WTC11 (cell line): ENCODE data around the gene CRACR2A. TPM values are rescaled to one million over a fixed set of nuclear protein-coding genes. Genes with fewer than 3 reads are reported as not detected.

Experiments
- ATAC-seq: fragments of 200-7000 bp; cut with Tn5 transposase; 2 replicates; pipeline ENCODE4 v1.10.0; 2021; ENCODE audit warnings: mild to moderate bottlenecking, moderate library complexity
- CTCF ChIA-PET: fragments of 300-600 bp; sonication (Branson Sonifier 250); formaldehyde crosslinking; loops from one replicate; lab custom pipeline; 2021; ENCODE audit warnings: antibody characterized with exemption; lab: Charles Lee
- POLR2A ChIA-PET: fragments of 350-600 bp; sonication (Branson Sonifier 250); formaldehyde crosslinking; loops from one replicate; lab custom pipeline; 2021; ENCODE audit warnings: antibody characterized with exemption; lab: Charles Lee
- DNase-seq: peaks from one replicate; pipeline ENCODE4 v3.0.0; 2021; ENCODE audit warnings: low spot score
- H3K27ac Mint-ChIP-seq: 2 replicates; pipeline ENCODE4 v1.8.0; 2021; ENCODE audit warnings: mixed read lengths
- H3K27me3 Mint-ChIP-seq: 2 replicates; pipeline ENCODE4 v1.8.0; 2021; ENCODE audit warnings: low read depth, mild to moderate bottlenecking, moderate library complexity, mixed read lengths
- H3K36me3 Mint-ChIP-seq: 2 replicates; pipeline ENCODE4 v1.8.0; 2021; ENCODE audit warnings: mixed read lengths
- H3K4me1 Mint-ChIP-seq: 2 replicates; pipeline ENCODE4 v1.8.0; 2022; ENCODE audit warnings: mixed read lengths
- H3K4me3 Mint-ChIP-seq: 2 replicates; pipeline ENCODE4 v1.8.0; 2021; ENCODE audit warnings: mild to moderate bottlenecking, moderate library complexity, mixed read lengths
- H3K9me3 Mint-ChIP-seq: 2 replicates; pipeline ENCODE4 v1.8.0; 2021; ENCODE audit warnings: mixed read lengths
- AFF4 ChIP-seq: sonication (generic); formaldehyde crosslinking; IDR thresholded peaks from 2 replicates; pipeline ENCODE4 v1.8.1; 2023; ENCODE audit warnings: mild to moderate bottlenecking, missing genetic modification reagents, borderline replicate concordance
- CBFB ChIP-seq: sonication (generic); formaldehyde crosslinking; IDR thresholded peaks from 2 replicates; pipeline ENCODE4 v1.8.1; 2022; ENCODE audit warnings: mild to moderate bottlenecking, low read depth, missing genetic modification reagents
- ESRRA ChIP-seq: sonication (generic); formaldehyde crosslinking; IDR thresholded peaks from 2 replicates; pipeline ENCODE4 v1.8.1; 2022; ENCODE audit warnings: mild to moderate bottlenecking, missing genetic modification reagents, borderline replicate concordance
- GABPB1 ChIP-seq: sonication (generic); formaldehyde crosslinking; IDR thresholded peaks from 2 replicates; pipeline ENCODE4 v1.8.1; 2023; ENCODE audit warnings: mild to moderate bottlenecking, missing genetic modification reagents
- GTF2I ChIP-seq: fragments of 250-450 bp; sonication (Bioruptor Pico); conservative IDR thresholded peaks from 2 replicates; pipeline ENCODE4 v1.4.0; 2021; ENCODE audit warnings: mild to moderate bottlenecking
- HMGA2 ChIP-seq: fragments of 250-450 bp; sonication (Bioruptor Pico); IDR thresholded peaks from 2 replicates; pipeline ENCODE4 v1.4.0; 2021; ENCODE audit warnings: mild to moderate bottlenecking, moderate library complexity
- JAZF1 ChIP-seq: fragments of 250-450 bp; sonication (Bioruptor Pico); IDR thresholded peaks from 2 replicates; pipeline ENCODE4 v1.9.0; 2021; ENCODE audit warnings: moderate library complexity, mild to moderate bottlenecking, inconsistent platforms
- MYBL2 ChIP-seq: sonication (generic); formaldehyde crosslinking; IDR thresholded peaks from 2 replicates; pipeline ENCODE4 v1.8.1; 2023; ENCODE audit warnings: mild to moderate bottlenecking, moderate library complexity, missing genetic modification reagents
- NFE2L1 ChIP-seq: sonication (generic); formaldehyde crosslinking; IDR thresholded peaks from 2 replicates; pipeline ENCODE4 v1.8.1; 2023; ENCODE audit warnings: missing genetic modification reagents
- PRDM15 ChIP-seq: sonication (generic); formaldehyde crosslinking; IDR thresholded peaks from 2 replicates; pipeline ENCODE4 v1.8.0; 2022; ENCODE audit warnings: missing genetic modification reagents
- PREB ChIP-seq: sonication (generic); formaldehyde crosslinking; IDR thresholded peaks from 2 replicates; pipeline ENCODE4 v1.8.1; 2022; ENCODE audit warnings: mild to moderate bottlenecking, missing genetic modification reagents, moderate library complexity, borderline replicate concordance
- SMAD4 ChIP-seq: sonication (generic); formaldehyde crosslinking; IDR thresholded peaks from 2 replicates; pipeline ENCODE4 v1.8.0; 2022; ENCODE audit warnings: mild to moderate bottlenecking, missing genetic modification reagents
- ZBTB21 ChIP-seq: sonication (generic); formaldehyde crosslinking; IDR thresholded peaks from 2 replicates; pipeline ENCODE4 v1.8.1; 2023; ENCODE audit warnings: mild to moderate bottlenecking, missing genetic modification reagents, borderline replicate concordance
- ZNF423 ChIP-seq: fragments of 250-450 bp; sonication (Bioruptor Pico); IDR thresholded peaks from 2 replicates; pipeline ENCODE4 v2.1.2; 2022; ENCODE audit warnings: mild to moderate bottlenecking, moderate library complexity
- total RNA-seq: library from RNA; stranded (reverse); gene quantifications from 3 replicates; pipeline ENCODE4 v1.2.3, GENCODE V29; 2021
- TF ChIP-seq, protein P1 (sequence below): sonication (generic); formaldehyde crosslinking; IDR thresholded peaks from 2 replicates; pipeline ENCODE4 v1.8.0; 2022; ENCODE audit warnings: mild to moderate bottlenecking, missing genetic modification reagents
- TF ChIP-seq, protein P2 (sequence below): sonication (generic); formaldehyde crosslinking; IDR thresholded peaks from 2 replicates; pipeline ENCODE4 v1.8.1; 2022; ENCODE audit warnings: low read depth, missing genetic modification reagents, borderline replicate concordance

Gene CRACR2A
- total RNA-seq, 1 experiment from 2014 or later = 2.6 TPM

GRCh38 chr12:3587402-3588013 lies 165.4 kb downstream of the CRACR2A start:
- TF ChIP-seq ZNF423 (CRISPR knock-in tag) (peak; percentile 29), GTF2I (CRISPR knock-in tag) (no peak)
- H3K36me3 Mint-ChIP-seq = peaks cover 5% of the 10 kb centered on the region
- ATAC-seq (peak; percentile 70; the same call in 1 of the 2 replicates), DNase-seq (no peak)
- ChIA-PET CTCF (interaction anchor here (1.1 kb wide), 1 partner anchor 287 kb away, joined by 4 read pairs; no protein-coding TSS in a partner anchor), POLR2A (no interaction called here)
- H3K9me3 Mint-ChIP-seq = peaks cover 11% of the 10 kb centered on the region
- H3K27ac Mint-ChIP-seq = no peak overlapping the region
- H3K4me3 Mint-ChIP-seq = no peak overlapping the region
- peaks cover 6% of the 10 kb centered on the region for H3K4me1 Mint-ChIP-seq
- H3K27me3 Mint-ChIP-seq = no peaks in the 10 kb centered on the region; the same call in 1 of the 2 replicates

DNA sequence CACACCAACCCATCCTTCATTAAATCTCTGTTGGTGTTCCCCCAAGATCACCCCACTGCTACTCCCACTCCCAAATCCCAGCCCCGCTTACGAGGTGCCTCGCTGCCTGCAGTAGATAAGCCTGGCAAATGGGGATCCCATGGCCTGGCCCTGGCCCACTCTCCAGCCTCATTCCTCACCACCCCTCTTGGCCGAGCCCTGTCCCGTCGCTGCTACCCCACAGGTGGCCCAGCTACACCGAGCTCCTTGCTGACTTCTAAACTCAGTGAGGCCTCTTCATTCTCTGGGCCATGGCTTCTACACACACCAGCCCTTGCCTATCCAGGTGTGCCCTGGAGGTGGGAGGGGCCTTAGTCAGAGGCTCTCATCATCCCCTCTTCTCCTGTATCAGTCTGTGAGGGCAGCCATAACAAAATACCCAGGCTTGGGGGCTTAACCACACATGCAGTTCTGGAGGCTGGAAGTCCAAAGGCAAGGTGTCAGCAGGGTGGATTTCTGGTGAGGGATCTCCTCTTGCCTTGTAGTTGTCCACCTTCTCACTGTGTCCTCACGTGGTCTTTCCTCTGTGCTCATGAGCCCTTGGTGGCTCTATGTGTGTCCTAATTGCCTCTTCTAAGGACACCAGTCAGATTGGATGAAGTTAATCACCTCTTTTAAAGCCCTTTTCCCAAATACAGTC lies 169.1 kb downstream of the CRACR2A start:
- no peaks in the 10 kb centered on the region; the same call in 1 of the 2 replicates for H3K27me3 Mint-ChIP-seq
- H3K36me3 Mint-ChIP-seq = peaks cover 5% of the 10 kb centered on the region
- POLR2A ChIA-PET = no interaction called here
- DNase-seq = no peak
- peaks cover 20% of the 10 kb centered on the region for H3K4me1 Mint-ChIP-seq
- H3K4me3 Mint-ChIP-seq = no peak overlapping the region
- peaks cover 11% of the 10 kb centered on the region for H3K9me3 Mint-ChIP-seq
- CTCF ChIA-PET = no interaction called here
- no peak for ATAC-seq
- no peak overlapping the region for H3K27ac Mint-ChIP-seq
- TF ChIP-seq JAZF1 (CRISPR knock-in tag) (no peak), GABPB1 (CRISPR knock-in tag) (no peak), PREB (CRISPR knock-in tag) (no peak), HMGA2 (CRISPR knock-in tag) (no peak), ESRRA (no peak), ZBTB21 (CRISPR knock-in tag) (no peak), SMAD4 (CRISPR knock-in tag) (no peak), CBFB (CRISPR knock-in tag) (no peak), MYBL2 (CRISPR knock-in tag) (no peak), AFF4 (CRISPR knock-in tag) (no peak), NFE2L1 (CRISPR knock-in tag) (no peak), PRDM15 (CRISPR knock-in tag) (no peak)
- TF ChIP-seq, protein P1, sequence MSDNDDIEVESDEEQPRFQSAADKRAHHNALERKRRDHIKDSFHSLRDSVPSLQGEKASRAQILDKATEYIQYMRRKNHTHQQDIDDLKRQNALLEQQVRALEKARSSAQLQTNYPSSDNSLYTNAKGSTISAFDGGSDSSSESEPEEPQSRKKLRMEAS (CRISPR knock-in tag) = no peak
- TF ChIP-seq, protein P2, sequence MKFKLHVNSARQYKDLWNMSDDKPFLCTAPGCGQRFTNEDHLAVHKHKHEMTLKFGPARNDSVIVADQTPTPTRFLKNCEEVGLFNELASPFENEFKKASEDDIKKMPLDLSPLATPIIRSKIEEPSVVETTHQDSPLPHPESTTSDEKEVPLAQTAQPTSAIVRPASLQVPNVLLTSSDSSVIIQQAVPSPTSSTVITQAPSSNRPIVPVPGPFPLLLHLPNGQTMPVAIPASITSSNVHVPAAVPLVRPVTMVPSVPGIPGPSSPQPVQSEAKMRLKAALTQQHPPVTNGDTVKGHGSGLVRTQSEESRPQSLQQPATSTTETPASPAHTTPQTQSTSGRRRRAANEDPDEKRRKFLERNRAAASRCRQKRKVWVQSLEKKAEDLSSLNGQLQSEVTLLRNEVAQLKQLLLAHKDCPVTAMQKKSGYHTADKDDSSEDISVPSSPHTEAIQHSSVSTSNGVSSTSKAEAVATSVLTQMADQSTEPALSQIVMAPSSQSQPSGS (CRISPR knock-in tag) = no peak
